Thoracic aorta (tissue), 2 donors: Measurements from ENCODE around the gene PLAAT5. TPM values are rescaled to one million over a fixed set of nuclear protein-coding genes. Genes with fewer than 3 reads are reported as not detected.

Experiments
- ATAC-seq: fragments of 150-250 bp; one replicate; pipeline ENCODE4 v1.8.0; 2017; ENCODE audit warnings: low read depth; ENCODE audit not compliant: insufficient number of reproducible peaks, low FRiP score
- DNase-seq: peaks from one replicate; pipeline ENCODE4 v3.0.0-alpha.2; 2020; ENCODE audit warnings: low spot score
- H3K27ac ChIP-seq, 2 donors: fragments of 200-600 bp; sonication (generic); 1 replicate in 1 of 2; 2 replicates in 1 of 2; pipeline ENCODE4 v1.5.1; 2016; ENCODE audit warnings: mild to moderate bottlenecking in 2 of 2, moderate library complexity in 2 of 2
- H3K27me3 ChIP-seq: fragments of 200-600 bp; sonication (generic); replicated peaks from 2 replicates; pipeline ENCODE4 v1.6.0; 2016; ENCODE audit warnings: mild to moderate bottlenecking; ENCODE audit not compliant: insufficient read depth
- H3K36me3 ChIP-seq: fragments of 200-600 bp; sonication (generic); one replicate; pipeline ENCODE4 v1.5.1; 2016
- H3K4me1 ChIP-seq, 2 donors: fragments of 200-600 bp; sonication (generic); 1 replicate in 1 of 2; 2 replicates in 1 of 2; pipeline versions ENCODE4 v1.5.1 to v1.6.0; 2016; ENCODE audit warnings: low read depth in 2 of 2, mild to moderate bottlenecking in 1 of 2; ENCODE audit not compliant: control insufficient read depth in 1 of 2
- H3K4me3 ChIP-seq: fragments of 200-600 bp; sonication (generic); 2 replicates; pipeline ENCODE4 v1.5.1; 2016; ENCODE audit warnings: mild to moderate bottlenecking
- H3K9me3 ChIP-seq: fragments of 200-600 bp; sonication (generic); 2 replicates; pipeline ENCODE4 v1.5.1; 2016
- total RNA-seq, 2 donors: library from RNA; depleted of rRNA; stranded (reverse); fragments of >200 nt; gene quantifications; one replicate each; pipeline versions ENCODE4 v1.1.0 to v1.2.3, GENCODE V29; 2016
- TF ChIP-seq, protein P1 (sequence below): fragments of 200-600 bp; sonication (generic); IDR thresholded peaks from one replicate; pipeline ENCODE4 v1.5.1; 2019; ENCODE audit warnings: antibody characterized with exemption

PLAAT5 gene
- total RNA-seq, 2 donors from 2014 or later: 0.49 to 1.8 TPM

GRCh38 chr11:63485777-63486176, 5.2 kb downstream of the PLAAT5 start:
- Histone ChIP-seq H3K9me3 (peaks cover 9% of the 10 kb centered on the region), H3K27ac (no peak overlapping the region), H3K27me3 (no peaks in the 10 kb centered on the region), H3K36me3 (no peaks in the 10 kb centered on the region), H3K4me1 (peaks cover 0 to 5% of the 10 kb centered on the region in 2 donors), H3K4me3 (no peak overlapping the region)
- no peak for ATAC-seq
- DNase-seq: no peak
- TF ChIP-seq, protein P1, sequence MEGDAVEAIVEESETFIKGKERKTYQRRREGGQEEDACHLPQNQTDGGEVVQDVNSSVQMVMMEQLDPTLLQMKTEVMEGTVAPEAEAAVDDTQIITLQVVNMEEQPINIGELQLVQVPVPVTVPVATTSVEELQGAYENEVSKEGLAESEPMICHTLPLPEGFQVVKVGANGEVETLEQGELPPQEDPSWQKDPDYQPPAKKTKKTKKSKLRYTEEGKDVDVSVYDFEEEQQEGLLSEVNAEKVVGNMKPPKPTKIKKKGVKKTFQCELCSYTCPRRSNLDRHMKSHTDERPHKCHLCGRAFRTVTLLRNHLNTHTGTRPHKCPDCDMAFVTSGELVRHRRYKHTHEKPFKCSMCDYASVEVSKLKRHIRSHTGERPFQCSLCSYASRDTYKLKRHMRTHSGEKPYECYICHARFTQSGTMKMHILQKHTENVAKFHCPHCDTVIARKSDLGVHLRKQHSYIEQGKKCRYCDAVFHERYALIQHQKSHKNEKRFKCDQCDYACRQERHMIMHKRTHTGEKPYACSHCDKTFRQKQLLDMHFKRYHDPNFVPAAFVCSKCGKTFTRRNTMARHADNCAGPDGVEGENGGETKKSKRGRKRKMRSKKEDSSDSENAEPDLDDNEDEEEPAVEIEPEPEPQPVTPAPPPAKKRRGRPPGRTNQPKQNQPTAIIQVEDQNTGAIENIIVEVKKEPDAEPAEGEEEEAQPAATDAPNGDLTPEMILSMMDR: no peak

- Histone ChIP-seq H3K27ac (no peak overlapping the region), H3K9me3 (peaks cover 13% of the 10 kb centered on the region), H3K36me3 (no peaks in the 10 kb centered on the region), H3K27me3 (no peaks in the 10 kb centered on the region), H3K4me1 (peaks cover 0 to 5% of the 10 kb centered on the region in 2 donors), H3K4me3 (no peak overlapping the region)
- ATAC-seq: no peak
- DNase-seq: no peak
- TF ChIP-seq, protein P1: no peak
Observed at GRCh38 chr11:63480039-63480438, 10.9 kb downstream of the PLAAT5 start.

DNA sequence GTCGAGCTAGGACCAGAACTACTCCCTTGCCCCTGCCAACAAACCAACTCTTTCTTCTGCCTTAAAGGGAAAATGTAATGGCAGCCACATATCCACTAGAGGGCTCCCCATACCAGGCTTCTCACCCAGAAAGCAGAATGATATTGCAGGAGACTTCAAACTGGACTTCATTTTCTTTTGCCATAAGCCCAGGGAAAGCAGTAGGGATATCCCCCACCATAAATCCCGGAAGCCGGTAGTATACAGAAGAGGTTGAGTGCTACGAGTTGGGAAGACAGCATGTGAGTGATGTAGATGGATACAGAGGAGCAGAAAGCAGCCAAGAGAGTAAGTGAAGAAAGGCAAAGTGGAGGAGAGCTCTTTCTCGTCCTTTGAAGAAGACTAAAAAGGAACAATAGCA, 12.1 kb downstream of the PLAAT5 start:
- DNase-seq (no peak), ATAC-seq (peak; percentile 28)
- peaks cover 0 to 5% of the 10 kb centered on the region in 2 donors for H3K4me1 ChIP-seq
- TF ChIP-seq, protein P1: peak; percentile 91
- no peaks in the 10 kb centered on the region for H3K27me3 ChIP-seq
- H3K9me3 ChIP-seq: peaks cover 13% of the 10 kb centered on the region
- H3K36me3 ChIP-seq: no peaks in the 10 kb centered on the region
- H3K4me3 ChIP-seq: peak overlapping the region; percentile 18
- H3K27ac ChIP-seq: no peak overlapping the region

DNA sequence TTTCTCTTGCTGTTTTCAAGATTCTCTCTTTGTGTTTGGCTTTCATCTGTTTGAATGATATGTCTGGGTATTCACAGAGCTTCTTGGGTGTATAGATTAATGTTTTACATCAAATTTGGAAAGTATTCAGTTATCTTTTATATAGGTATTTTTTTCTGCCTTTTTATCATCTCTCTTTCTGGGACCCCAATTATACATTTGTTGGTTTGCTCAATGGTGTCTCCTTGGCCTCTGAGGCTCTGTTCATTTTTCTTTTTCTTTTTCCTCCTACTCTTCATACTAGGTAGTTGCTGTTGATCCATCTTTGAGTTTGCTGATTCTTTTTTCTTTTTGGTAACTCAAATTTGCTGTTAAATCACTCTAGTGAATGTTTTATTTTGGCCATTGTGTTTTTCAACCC, 14.3 kb downstream of the PLAAT5 start:
- no peaks in the 10 kb centered on the region for H3K27me3 ChIP-seq
- no peak overlapping the region for H3K4me3 ChIP-seq
- no peak for DNase-seq
- ATAC-seq: no peak
- H3K9me3 ChIP-seq: peaks cover 13% of the 10 kb centered on the region
- no peak overlapping the region for H3K27ac ChIP-seq
- TF ChIP-seq, protein P1: no peak
- H3K4me1 ChIP-seq: peaks cover 0 to 5% of the 10 kb centered on the region in 2 donors
- H3K36me3 ChIP-seq: no peaks in the 10 kb centered on the region

DNA sequence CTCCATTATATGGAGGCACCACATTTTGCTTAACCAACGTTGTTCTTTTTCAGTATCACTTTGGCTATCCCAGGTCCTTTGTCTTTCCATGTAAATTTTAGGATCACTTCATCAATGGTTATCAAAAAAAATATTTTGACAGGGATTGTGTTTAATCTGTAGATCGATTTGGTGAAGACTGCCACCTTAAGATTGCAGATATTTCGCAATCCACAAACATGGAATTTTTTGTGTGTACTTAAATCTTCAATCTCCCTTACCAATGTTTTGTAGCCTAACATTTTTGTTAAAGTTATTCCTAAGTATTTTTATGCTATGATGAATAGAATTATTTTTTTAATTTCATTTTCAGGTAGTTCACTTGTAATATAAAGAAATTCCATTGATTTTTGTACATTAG, 18.6 kb downstream of the PLAAT5 start:
- Histone ChIP-seq H3K36me3 (no peaks in the 10 kb centered on the region), H3K9me3 (peaks cover 21% of the 10 kb centered on the region), H3K4me3 (no peak overlapping the region), H3K27ac (no peak overlapping the region), H3K27me3 (no peaks in the 10 kb centered on the region), H3K4me1 (no peaks in the 10 kb centered on the region)
- TF ChIP-seq, protein P1: no peak
- no peak for DNase-seq
- ATAC-seq: no peak
